ENCODE results near the gene EIPR1. TPM values are rescaled to one million over a fixed set of nuclear protein-coding genes. Genes with fewer than 3 reads are reported as not detected.

EIPR1 gene
- total and polyA plus RNA-seq, 9 donors: 6.6 to 16.6 (median 8.9) TPM

- Histone ChIP-seq H3K36me3 (no peaks in the 10 kb centered on the region), H3K4me3 (no peak overlapping the region), H3K9me3 (no peaks in the 10 kb centered on the region), H3K27ac (no peak overlapping the region), H3K27me3 (no peaks in the 10 kb centered on the region), H3K4me1 (ENCODE audit: insufficient read depth) (no peaks in the 10 kb centered on the region)
- DNase-seq: no peak
- WGBS, 3 donors: 95 to 96% (median 96%) methylated on average over 13 of the region's 13 CpGs
- TF ChIP-seq EP300 (IDR thresholded peaks at IDR 0.05) (no peak), POLR2A (IDR thresholded peaks at IDR 0.05) (no peak), CTCF (IDR thresholded peaks at IDR 0.05) (no peak)
- intact Hi-C loops (cut with DNase I): no loop called here
Measured at GRCh38 chr2:3256605-3257004, 121.0 kb downstream of the EIPR1 start.

- intact Hi-C loops (cut with DNase I): no loop called here
- TF ChIP-seq EP300 (IDR thresholded peaks at IDR 0.05): no peak
- no peak for TF ChIP-seq POLR2A (IDR thresholded peaks at IDR 0.05)
- no peak for TF ChIP-seq CTCF (IDR thresholded peaks at IDR 0.05)
- no peaks in the 10 kb centered on the region for H3K36me3 ChIP-seq
- no peaks in the 10 kb centered on the region for H3K9me3 ChIP-seq
- DNase-seq: no peak
- H3K4me3 ChIP-seq: no peak overlapping the region
- H3K27me3 ChIP-seq: no peaks in the 10 kb centered on the region
- 96 to 97% (median 96%) methylated on average over 16 of the region's 16 CpGs for WGBS, 3 donors
- H3K27ac ChIP-seq: no peak overlapping the region
- no peaks in the 10 kb centered on the region for H3K4me1 ChIP-seq (ENCODE audit: insufficient read depth)
Measured at GRCh38 chr2:3256157-3256556, 121.5 kb downstream of the EIPR1 start.

DNA sequence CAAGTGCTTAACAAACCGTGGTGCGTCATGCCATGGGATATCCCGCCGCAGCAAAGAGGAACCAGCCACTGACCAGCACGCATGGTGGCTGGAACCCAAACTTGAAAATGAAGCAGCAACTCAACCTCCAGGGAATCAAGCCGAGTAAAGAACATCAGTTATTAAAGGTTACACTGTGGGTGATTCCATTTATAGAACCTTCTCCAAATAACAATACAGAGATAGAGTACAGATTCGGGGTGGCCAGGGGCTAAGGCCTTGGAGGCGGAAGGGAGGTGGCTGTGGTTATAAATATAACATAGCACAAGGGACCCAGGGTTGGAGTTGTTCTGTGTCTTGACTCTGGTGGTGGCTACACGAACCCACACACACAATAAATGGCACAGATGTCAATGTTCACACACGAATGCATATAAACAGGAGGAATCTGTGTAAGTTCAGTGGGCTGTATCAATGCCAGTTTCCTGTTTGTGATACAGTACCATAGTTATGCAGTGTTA lies 123.1 kb downstream of the EIPR1 start:
- intact Hi-C loops (cut with DNase I): no loop called here
- DNase-seq: no peak
- Histone ChIP-seq H3K9me3 (peaks cover 0 to 3% of the 10 kb centered on the region in 2 donors), H3K4me3 (no peak overlapping the region), H3K4me1 (ENCODE audit: insufficient read depth) (no peaks in the 10 kb centered on the region), H3K27ac (no peak overlapping the region), H3K27me3 (no peaks in the 10 kb centered on the region), H3K36me3 (no peaks in the 10 kb centered on the region)
- TF ChIP-seq POLR2A (IDR thresholded peaks at IDR 0.05): no peak
- no peak for TF ChIP-seq CTCF (IDR thresholded peaks at IDR 0.05)
- no peak for TF ChIP-seq EP300 (IDR thresholded peaks at IDR 0.05)
- 93 to 96% (median 94%) methylated on average over 10 of the region's 10 CpGs for WGBS, 3 donors

- DNase-seq: no peak
Measured at GRCh38 chr2:3253913-3254441, 123.6 kb downstream of the EIPR1 start.

More at GRCh38 chr2:3253913-3254441, 123.6 kb downstream of the EIPR1 start:
- peaks cover 0 to 3% of the 10 kb centered on the region in 2 donors for H3K9me3 ChIP-seq
- no peaks in the 10 kb centered on the region for H3K4me1 ChIP-seq (ENCODE audit: insufficient read depth)
- H3K27ac ChIP-seq: no peak overlapping the region
- H3K36me3 ChIP-seq: no peaks in the 10 kb centered on the region
- intact Hi-C loops (cut with DNase I): no loop called here
- 80 to 89% (median 81%) methylated on average over 15 of the region's 15 CpGs for WGBS, 3 donors
- H3K27me3 ChIP-seq: no peaks in the 10 kb centered on the region
- no peak overlapping the region for H3K4me3 ChIP-seq
- TF ChIP-seq EP300 (IDR thresholded peaks at IDR 0.05): no peak
- TF ChIP-seq POLR2A (IDR thresholded peaks at IDR 0.05): no peak
- no peak for TF ChIP-seq CTCF (IDR thresholded peaks at IDR 0.05)

All from ovary (tissue), 9 donors.